Embryonic facial prominence (tissue), 1 donor: ENCODE data around the gene MIF.
A peak's percentile ranks its signal among the peaks of the same experiment; 100 is the strongest.

ENCODE experiments used
- DNase-seq: peaks from one replicate; pipeline ENCODE4 v3.0.0-alpha.2; 2016; ENCODE audit errors: extremely low spot score

Gene MIF

GRCh38 chr22:23875801-23876200 is 18.4 kb upstream of the MIF start:
- no peak for DNase-seq

GRCh38 chr22:23877566-23877965 is 16.6 kb upstream of the MIF start:
- no peak for DNase-seq

GRCh38 chr22:23878219-23878618 is 16.0 kb upstream of the MIF start:
- DNase-seq: no peak

GRCh38 chr22:23882370-23882769 is 11.8 kb upstream of the MIF start:
- DNase-seq: no peak

- DNase-seq: no peak
These were observed 10.5 kb upstream of the MIF start for GRCh38 chr22:23883658-23884057.

GRCh38 chr22:23884140-23884539 is 10.0 kb upstream of the MIF start:
- no peak for DNase-seq

- no peak for DNase-seq
These were observed 5.4 kb upstream of the MIF start for GRCh38 chr22:23888615-23889401.

GRCh38 chr22:23889620-23890019 is 4.6 kb upstream of the MIF start:
- DNase-seq: no peak

- DNase-seq: no peak
These were observed 2.5 kb upstream of the MIF start for GRCh38 chr22:23891726-23892125.

- no peak for DNase-seq
These were observed 2.1 kb upstream of the MIF start for GRCh38 chr22:23892130-23892529.

GRCh38 chr22:23892706-23893105 is 1.5 kb upstream of the MIF start:
- no peak for DNase-seq

GRCh38 chr22:23893121-23893944 is 850 bp upstream of the MIF start:
- no peak for DNase-seq

- peak; percentile 40 for DNase-seq
These were observed 771 bp downstream of the MIF start for GRCh38 chr22:23894710-23895598.

GRCh38 chr22:23895599-23896144 is 1.5 kb downstream of the MIF start:
- no peak for DNase-seq

GRCh38 chr22:23896166-23896522 is 2.0 kb downstream of the MIF start:
- no peak for DNase-seq

GRCh38 chr22:23896523-23897186 is 2.5 kb downstream of the MIF start:
- DNase-seq: no peak

GRCh38 chr22:23897320-23897719 is 3.1 kb downstream of the MIF start:
- DNase-seq: no peak

GRCh38 chr22:23898006-23898974 is 4.1 kb downstream of the MIF start:
- DNase-seq: no peak

GRCh38 chr22:23899042-23899745 is 5.0 kb downstream of the MIF start:
- no peak for DNase-seq
